Middle frontal gyrus (tissue), 1 donor: Measurements from ENCODE around the gene NMUR2.

ENCODE experiments used
- DNase-seq: peaks from one replicate; pipeline ENCODE4 v3.0.0-alpha.2; 2015; ENCODE audit warnings: low spot score; ENCODE audit errors: extremely low spot score

The NMUR2 gene

GRCh38 chr5:152372875-152373274, 32.2 kb downstream of the NMUR2 start:
- DNase-seq, result no peak

- DNase-seq, result no peak
Observed at GRCh38 chr5:152369298-152369697, 35.8 kb downstream of the NMUR2 start.

DNA sequence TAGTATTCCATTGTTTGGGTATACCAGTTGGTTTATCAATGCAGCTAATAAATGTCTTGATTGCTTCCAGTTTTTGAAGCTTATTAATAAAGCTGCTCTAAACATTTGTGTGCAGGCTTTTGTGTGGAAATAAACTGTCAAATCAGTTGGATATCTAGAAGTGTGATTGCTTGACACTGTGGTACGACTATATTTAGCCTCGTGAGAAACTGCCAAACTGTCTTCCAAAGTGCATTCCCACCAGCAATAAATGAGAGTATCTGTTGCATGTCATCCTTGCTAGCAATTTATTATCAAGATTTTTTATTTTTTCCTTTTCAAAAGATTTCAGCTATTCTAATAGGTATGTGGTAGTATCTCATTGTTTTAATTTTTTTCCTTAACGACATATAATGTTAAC, 37.5 kb downstream of the NMUR2 start:
- no peak for DNase-seq

GRCh38 chr5:152366716-152367115, 38.4 kb downstream of the NMUR2 start:
- no peak for DNase-seq

- no peak for DNase-seq
Observed at GRCh38 chr5:152364899-152365298, 40.2 kb downstream of the NMUR2 start.

DNA sequence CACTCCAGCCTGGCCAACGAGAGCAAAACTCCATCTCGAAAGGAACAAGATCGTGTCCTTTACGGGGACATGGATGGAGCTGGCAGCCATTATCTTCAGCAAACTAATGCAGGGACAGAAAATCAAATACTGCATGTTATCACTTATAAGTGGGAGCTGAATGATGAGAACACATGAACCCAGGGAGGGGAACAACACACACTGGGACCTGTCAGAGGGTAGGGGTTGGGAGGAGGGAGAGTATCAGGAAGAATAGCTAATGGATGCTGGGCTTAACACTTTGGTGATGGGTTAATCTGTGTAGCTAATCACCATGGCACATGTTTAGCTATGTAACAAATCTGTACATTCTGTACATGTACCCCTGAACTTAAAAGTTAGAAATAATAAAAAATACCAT, 40.9 kb downstream of the NMUR2 start:
- DNase-seq, result no peak

- no peak for DNase-seq
Observed at GRCh38 chr5:152358861-152359568, 46.1 kb downstream of the NMUR2 start.

DNA sequence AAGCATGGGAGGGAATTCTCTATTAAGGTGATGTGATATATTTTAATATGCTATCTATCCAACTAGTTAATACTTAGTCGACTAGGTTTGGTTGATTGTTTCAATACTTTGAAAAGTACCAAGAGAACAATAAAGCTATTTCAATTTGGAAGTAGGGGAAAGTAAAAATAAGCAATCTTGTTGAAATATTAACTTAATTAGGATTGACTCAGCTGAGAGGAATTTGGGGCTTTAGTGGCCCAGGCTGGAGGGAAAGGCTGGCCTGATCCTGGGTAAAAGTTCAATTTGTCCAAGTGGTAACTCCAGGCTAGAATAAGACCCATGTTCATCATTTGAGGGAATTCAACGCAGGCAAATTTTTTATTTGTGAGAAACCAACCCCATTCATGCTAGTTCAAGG, 48.6 kb downstream of the NMUR2 start:
- DNase-seq, result no peak

GRCh38 chr5:152355061-152355460, 50.0 kb downstream of the NMUR2 start:
- DNase-seq, result no peak

- no peak for DNase-seq
Observed at GRCh38 chr5:152353001-152353400, 52.1 kb downstream of the NMUR2 start.

DNA sequence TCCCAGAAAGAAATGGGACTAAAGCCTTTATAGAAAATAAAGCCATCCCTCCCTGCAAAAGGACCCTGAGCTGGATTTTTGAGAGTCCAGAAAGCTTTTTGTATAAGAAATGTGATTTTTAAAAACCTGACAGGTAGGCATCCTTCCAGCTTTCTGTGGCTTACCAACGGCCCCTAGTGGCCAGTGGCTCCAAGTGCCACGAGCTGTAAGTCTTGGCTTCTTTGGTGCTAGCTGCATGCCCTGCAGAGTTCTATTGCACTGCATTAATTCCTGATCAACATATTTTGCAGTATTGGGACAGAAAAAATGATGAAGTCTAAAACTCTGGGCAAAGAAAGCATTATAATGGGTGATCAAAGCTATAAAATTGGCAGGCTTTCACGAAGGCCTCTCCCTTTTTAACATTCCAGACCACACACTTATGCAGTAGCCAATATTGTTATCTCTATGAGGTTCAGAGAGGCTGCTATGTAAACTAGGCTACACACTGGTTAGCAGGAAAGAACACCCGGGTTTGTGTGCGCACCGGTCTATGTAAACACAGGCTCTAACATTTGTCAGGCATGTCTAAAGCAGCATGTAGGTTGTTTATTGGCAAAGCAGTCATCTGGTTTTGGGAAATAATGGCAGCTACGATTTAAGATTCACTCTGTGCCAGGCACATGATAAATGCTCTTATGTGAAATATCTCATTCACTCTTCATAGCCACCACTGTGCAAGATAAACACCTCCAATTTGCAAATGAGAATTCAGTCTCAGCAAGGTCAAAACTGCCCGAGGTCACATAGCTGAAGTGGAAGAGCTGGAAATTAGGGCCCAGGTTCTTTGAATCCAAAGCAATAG, 55.2 kb downstream of the NMUR2 start:
- DNase-seq, result peak; percentile 14
